Stomach (tissue), 4 donors: ENCODE measurements around the gene CHST11.

ENCODE experiments used
- EP300 ChIP-seq: sonication (generic); formaldehyde crosslinking; IDR thresholded peaks from one replicate; pipeline ENCODE4 v1.6.1; 2017; ENCODE audit warnings: antibody characterized with exemption
- POLR2A ChIP-seq, 4 donors: fragments of 450-650 bp; IDR thresholded peaks; one replicate each; pipeline ENCODE4 v1.6.1; 2016; ENCODE audit warnings: antibody characterized with exemption in 4 of 4, control low read depth in 2 of 4, mild to moderate bottlenecking in 1 of 4, moderate library complexity in 1 of 4
- POLR2AphosphoS5 ChIP-seq, 3 donors: sonication (generic); formaldehyde crosslinking; IDR thresholded peaks; one replicate each; pipeline ENCODE4 v1.6.1; 2016; ENCODE audit warnings: antibody characterized with exemption in 3 of 3
- TF ChIP-seq, protein P1 (sequence below), 7 experiments: fragments of 450-650 bp in 4 of 7; fragments of 200-600 bp in 3 of 7; sonication (generic) in 3 of 7; IDR thresholded peaks; one replicate each; pipeline ENCODE4 v1.5.1; 2016 to 2019; ENCODE audit warnings: antibody characterized with exemption in 7 of 7, control low read depth in 2 of 7, mild to moderate bottlenecking in 1 of 7

- TF ChIP-seq POLR2A (IDR thresholded peaks at IDR 0.05), result no peak
- TF ChIP-seq, protein P1, sequence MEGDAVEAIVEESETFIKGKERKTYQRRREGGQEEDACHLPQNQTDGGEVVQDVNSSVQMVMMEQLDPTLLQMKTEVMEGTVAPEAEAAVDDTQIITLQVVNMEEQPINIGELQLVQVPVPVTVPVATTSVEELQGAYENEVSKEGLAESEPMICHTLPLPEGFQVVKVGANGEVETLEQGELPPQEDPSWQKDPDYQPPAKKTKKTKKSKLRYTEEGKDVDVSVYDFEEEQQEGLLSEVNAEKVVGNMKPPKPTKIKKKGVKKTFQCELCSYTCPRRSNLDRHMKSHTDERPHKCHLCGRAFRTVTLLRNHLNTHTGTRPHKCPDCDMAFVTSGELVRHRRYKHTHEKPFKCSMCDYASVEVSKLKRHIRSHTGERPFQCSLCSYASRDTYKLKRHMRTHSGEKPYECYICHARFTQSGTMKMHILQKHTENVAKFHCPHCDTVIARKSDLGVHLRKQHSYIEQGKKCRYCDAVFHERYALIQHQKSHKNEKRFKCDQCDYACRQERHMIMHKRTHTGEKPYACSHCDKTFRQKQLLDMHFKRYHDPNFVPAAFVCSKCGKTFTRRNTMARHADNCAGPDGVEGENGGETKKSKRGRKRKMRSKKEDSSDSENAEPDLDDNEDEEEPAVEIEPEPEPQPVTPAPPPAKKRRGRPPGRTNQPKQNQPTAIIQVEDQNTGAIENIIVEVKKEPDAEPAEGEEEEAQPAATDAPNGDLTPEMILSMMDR (IDR thresholded peaks at IDR 0.05), result no peak
- peak in 1 of 3 donors; percentile 33 for TF ChIP-seq POLR2AphosphoS5 (IDR thresholded peaks at IDR 0.05)
- TF ChIP-seq EP300, result no peak
Observed at GRCh38 chr12:104605685-104606084, 148.9 kb downstream of the CHST11 start.
